Osteoblast (primary cell): ENCODE results near the gene RBM19. TPM values are rescaled to one million over a fixed set of nuclear protein-coding genes. Genes with fewer than 3 reads are reported as not detected.
A peak's percentile ranks its signal among the peaks of the same experiment; 100 is the strongest.

ENCODE experiments used
- DNase-seq: peaks from one replicate; pipeline ENCODE4 v3.0.0; 2011; ENCODE audit warnings: low spot score, mixed read lengths; ENCODE audit not compliant: insufficient read length; ENCODE audit errors: missing footprints
- H2AFZ ChIP-seq: 2 replicates; pipeline ENCODE4 v1.6.0; 2011; ENCODE audit warnings: mild to moderate bottlenecking, low read length
- H3K27ac ChIP-seq: 2 replicates; pipeline ENCODE4 v1.5.1; 2011; ENCODE audit warnings: mild to moderate bottlenecking, low read depth, low read length, moderate library complexity
- H3K27me3 ChIP-seq: 2 replicates; pipeline ENCODE4 v1.6.0; 2012; ENCODE audit warnings: mild to moderate bottlenecking, control low read depth, inconsistent platforms, low read length, moderate library complexity; ENCODE audit not compliant: insufficient read depth
- H3K36me3 ChIP-seq: 2 replicates; pipeline ENCODE4 v1.5.1; 2011; ENCODE audit warnings: mild to moderate bottlenecking, low read length, control low read depth, moderate library complexity; ENCODE audit not compliant: insufficient read depth
- H3K4me1 ChIP-seq: 2 replicates; pipeline ENCODE4 v1.5.1; 2011; ENCODE audit warnings: mild to moderate bottlenecking, low read length, control low read depth, moderate library complexity; ENCODE audit not compliant: insufficient read depth
- H3K4me2 ChIP-seq: 2 replicates; pipeline ENCODE4 v1.6.0; 2011; ENCODE audit warnings: mild to moderate bottlenecking, low read length; ENCODE audit not compliant: insufficient read depth
- H3K4me3 ChIP-seq: fragments of 200-600 bp; sonication (generic); 3 replicates; pipeline ENCODE4 v1.5.1; 2012; ENCODE audit warnings: mild to moderate bottlenecking, low read length, inconsistent platforms; ENCODE audit not compliant: insufficient read depth
- H3K79me2 ChIP-seq: 2 replicates; pipeline ENCODE4 v1.6.0; 2012; ENCODE audit warnings: mild to moderate bottlenecking, low read length, control low read depth, inconsistent platforms; ENCODE audit not compliant: insufficient read depth
- H3K9me3 ChIP-seq: 2 replicates; pipeline ENCODE4 v1.5.1; 2011; ENCODE audit warnings: low read depth, low read length, control low read depth
- H4K20me1 ChIP-seq: 2 replicates; pipeline ENCODE4 v1.6.0; 2012; ENCODE audit warnings: mild to moderate bottlenecking, low read length, control low read depth; ENCODE audit not compliant: insufficient read depth
- total RNA-seq: library from RNA; depleted of rRNA; stranded (reverse); fragments of >200 nt; gene quantifications from 2 replicates; pipeline ENCODE4 v1.2.3, GENCODE V29; 2012
- TF ChIP-seq, protein P1 (sequence below): IDR thresholded peaks from 2 replicates; pipeline ENCODE4 v1.5.1; 2011; ENCODE audit warnings: mild to moderate bottlenecking, low read depth, low read length, moderate library complexity; ENCODE audit errors: extremely low read depth

RBM19 gene
- total RNA-seq, 1 donor = 27.5 TPM

DNA sequence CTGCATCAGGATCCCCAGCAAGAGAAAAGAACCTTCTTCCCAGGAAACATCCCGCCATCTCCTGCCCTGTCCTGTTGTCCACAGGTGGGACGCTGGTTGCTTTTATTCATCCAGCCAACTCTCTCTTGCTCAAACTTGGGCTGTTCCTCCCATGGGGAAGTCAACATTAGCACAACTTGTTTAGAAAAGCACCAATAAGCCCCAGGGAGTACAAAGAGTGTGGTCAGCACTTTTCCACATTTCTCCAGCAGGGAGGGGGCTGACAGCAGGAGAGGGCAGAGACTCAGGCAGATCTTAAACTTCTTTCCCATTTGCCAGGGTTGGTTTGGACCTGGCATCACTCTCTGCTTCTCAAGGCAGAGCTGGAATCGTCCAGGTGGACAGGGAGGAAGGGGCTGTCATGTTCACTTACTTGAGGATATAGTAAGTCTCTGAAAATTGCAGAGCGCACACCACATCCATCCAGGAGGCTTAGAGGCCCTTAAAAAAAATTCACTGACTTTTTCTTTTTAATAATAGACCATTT lies 74.9 kb downstream of the RBM19 start:
- peaks cover 19% of the 10 kb centered on the region for H3K4me1 ChIP-seq
- H3K36me3 ChIP-seq = no peaks in the 10 kb centered on the region
- no peaks in the 10 kb centered on the region for H3K79me2 ChIP-seq
- no peak overlapping the region for H3K4me3 ChIP-seq
- no peaks in the 10 kb centered on the region for H3K9me3 ChIP-seq
- H4K20me1 ChIP-seq = peaks cover 12% of the 10 kb centered on the region
- H3K27me3 ChIP-seq = no peaks in the 10 kb centered on the region
- peak; percentile 69 for DNase-seq
- H2AFZ ChIP-seq = no peak overlapping the region
- H3K4me2 ChIP-seq = no peak overlapping the region
- no peak overlapping the region for H3K27ac ChIP-seq
- TF ChIP-seq, protein P1, sequence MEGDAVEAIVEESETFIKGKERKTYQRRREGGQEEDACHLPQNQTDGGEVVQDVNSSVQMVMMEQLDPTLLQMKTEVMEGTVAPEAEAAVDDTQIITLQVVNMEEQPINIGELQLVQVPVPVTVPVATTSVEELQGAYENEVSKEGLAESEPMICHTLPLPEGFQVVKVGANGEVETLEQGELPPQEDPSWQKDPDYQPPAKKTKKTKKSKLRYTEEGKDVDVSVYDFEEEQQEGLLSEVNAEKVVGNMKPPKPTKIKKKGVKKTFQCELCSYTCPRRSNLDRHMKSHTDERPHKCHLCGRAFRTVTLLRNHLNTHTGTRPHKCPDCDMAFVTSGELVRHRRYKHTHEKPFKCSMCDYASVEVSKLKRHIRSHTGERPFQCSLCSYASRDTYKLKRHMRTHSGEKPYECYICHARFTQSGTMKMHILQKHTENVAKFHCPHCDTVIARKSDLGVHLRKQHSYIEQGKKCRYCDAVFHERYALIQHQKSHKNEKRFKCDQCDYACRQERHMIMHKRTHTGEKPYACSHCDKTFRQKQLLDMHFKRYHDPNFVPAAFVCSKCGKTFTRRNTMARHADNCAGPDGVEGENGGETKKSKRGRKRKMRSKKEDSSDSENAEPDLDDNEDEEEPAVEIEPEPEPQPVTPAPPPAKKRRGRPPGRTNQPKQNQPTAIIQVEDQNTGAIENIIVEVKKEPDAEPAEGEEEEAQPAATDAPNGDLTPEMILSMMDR = no peak

GRCh38 chr12:113889891-113890581 lies 76.1 kb downstream of the RBM19 start:
- Histone ChIP-seq H3K27me3 (no peaks in the 10 kb centered on the region), H3K79me2 (no peaks in the 10 kb centered on the region), H4K20me1 (peaks cover 12% of the 10 kb centered on the region), H3K4me3 (peak overlapping the region; percentile 33), H3K9me3 (no peaks in the 10 kb centered on the region), H3K36me3 (no peaks in the 10 kb centered on the region), H2AFZ (no peak overlapping the region), H3K4me1 (peaks cover 19% of the 10 kb centered on the region), H3K27ac (no peak overlapping the region), H3K4me2 (peak overlapping the region; percentile 68)
- TF ChIP-seq, protein P1 = no peak
- no peak for DNase-seq

DNA sequence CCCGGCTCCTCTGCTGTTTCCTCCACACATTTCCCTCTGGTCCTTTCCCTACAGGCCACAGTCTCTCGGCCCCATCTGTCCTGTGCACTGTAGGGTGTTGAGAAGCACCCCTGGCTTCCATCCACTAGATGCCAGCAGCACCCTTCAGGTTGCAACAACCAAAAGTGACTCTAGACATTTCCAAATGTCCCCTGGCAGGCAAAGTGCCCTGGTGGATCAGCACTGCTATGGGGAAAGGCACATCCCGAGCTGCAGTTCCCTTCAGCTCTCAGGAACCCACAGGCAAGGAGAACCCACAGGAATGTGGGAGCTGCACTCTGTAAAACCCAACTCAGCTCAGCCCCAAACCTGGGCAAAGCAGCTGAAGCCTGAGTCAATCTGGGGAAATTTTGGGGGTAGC lies 77.0 kb downstream of the RBM19 start:
- Histone ChIP-seq H4K20me1 (peaks cover 12% of the 10 kb centered on the region), H3K9me3 (no peaks in the 10 kb centered on the region), H3K4me3 (no peak overlapping the region), H3K4me1 (peaks cover 19% of the 10 kb centered on the region), H3K36me3 (no peaks in the 10 kb centered on the region), H3K79me2 (no peaks in the 10 kb centered on the region), H3K4me2 (peak overlapping the region; percentile 68), H3K27ac (no peak overlapping the region), H2AFZ (no peak overlapping the region), H3K27me3 (no peaks in the 10 kb centered on the region)
- TF ChIP-seq, protein P1 = peak; percentile 20
- DNase-seq = no peak

DNA sequence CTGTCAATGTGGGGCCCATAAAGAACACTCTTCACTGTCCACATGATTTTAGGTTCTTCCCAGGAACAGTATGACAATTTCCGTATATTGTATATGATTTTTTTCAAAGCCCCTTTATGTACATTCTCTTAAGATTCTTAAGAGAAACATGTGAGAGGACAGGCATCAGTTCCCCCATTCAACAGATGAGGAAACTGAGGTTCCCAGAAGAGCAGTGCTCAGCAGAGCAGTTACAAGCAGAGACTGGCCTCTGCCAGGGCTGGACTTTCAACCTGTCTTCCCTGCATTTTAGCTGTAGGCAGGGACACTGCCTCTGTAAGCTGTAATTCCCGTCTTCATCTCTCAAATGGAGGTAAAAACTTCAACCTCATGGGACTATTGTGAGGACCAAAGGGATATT lies 77.7 kb downstream of the RBM19 start:
- H4K20me1 ChIP-seq = peaks cover 12% of the 10 kb centered on the region
- H3K27me3 ChIP-seq = no peaks in the 10 kb centered on the region
- H3K27ac ChIP-seq = no peak overlapping the region
- H3K79me2 ChIP-seq = no peaks in the 10 kb centered on the region
- no peak overlapping the region for H3K4me2 ChIP-seq
- TF ChIP-seq, protein P1 = no peak
- no peak overlapping the region for H3K4me3 ChIP-seq
- peaks cover 19% of the 10 kb centered on the region for H3K4me1 ChIP-seq
- no peak for DNase-seq
- H3K36me3 ChIP-seq = no peaks in the 10 kb centered on the region
- H2AFZ ChIP-seq = no peak overlapping the region
- no peaks in the 10 kb centered on the region for H3K9me3 ChIP-seq
